ENCODE measurements around the gene SRL. TPM values are rescaled to one million over a fixed set of nuclear protein-coding genes. Genes with fewer than 3 reads are reported as not detected.

The SRL gene
- total and polyA plus RNA-seq, 2 of the 8 experiments (the other 6 are each of a cell fraction or from before 2014, with no cell fraction given): 0.05 TPM; not detected in 1

DNA sequence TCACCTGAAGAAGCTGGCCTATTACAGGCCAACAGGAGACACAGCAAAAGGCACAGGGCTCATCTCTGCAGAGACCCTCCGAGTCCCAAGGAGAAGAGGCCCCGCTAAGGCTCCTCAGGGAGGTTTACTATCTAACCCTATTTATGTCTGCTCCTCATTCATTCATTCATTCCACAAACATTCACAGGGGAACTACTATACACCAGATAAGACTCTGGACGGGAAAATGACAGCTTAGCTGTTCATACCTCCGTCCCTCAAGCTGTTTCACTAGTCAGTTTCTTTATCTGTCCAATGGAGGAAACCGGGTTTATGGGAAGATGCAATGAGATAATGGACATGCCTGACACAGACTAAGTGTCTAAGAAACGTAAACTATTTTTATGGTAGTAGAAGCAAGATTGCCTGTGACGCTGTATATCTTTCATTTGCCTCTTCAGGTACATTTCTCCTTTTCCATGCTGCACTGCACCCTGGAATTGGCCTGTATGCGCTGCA is 62.1 kb downstream of the SRL start (continued):
- TF ChIP-seq SAP30 (IDR thresholded peaks at IDR 0.05; ENCODE audit: insufficient read depth, insufficient replicate concordance, low read length) (no peak), POLR2AphosphoS5 (IDR thresholded peaks at IDR 0.05; ENCODE audit: low read depth, low read length) (no peak), BACH1 (IDR thresholded peaks at IDR 0.05; ENCODE audit: low read length) (no peak)

Data from H1 (cell line).